Measurements from ENCODE around the gene RRN3. TPM values are rescaled to one million over a fixed set of nuclear protein-coding genes. Genes with fewer than 3 reads are reported as not detected.
"Not testable (repeated sequence)": the region's sequence is repeated elsewhere in the genome, so short reads cannot be mapped to it uniquely, and the experiment has no call there.

RRN3 gene
- total RNA-seq, 1 experiment from 2014 or later: 39.3 TPM

DNA sequence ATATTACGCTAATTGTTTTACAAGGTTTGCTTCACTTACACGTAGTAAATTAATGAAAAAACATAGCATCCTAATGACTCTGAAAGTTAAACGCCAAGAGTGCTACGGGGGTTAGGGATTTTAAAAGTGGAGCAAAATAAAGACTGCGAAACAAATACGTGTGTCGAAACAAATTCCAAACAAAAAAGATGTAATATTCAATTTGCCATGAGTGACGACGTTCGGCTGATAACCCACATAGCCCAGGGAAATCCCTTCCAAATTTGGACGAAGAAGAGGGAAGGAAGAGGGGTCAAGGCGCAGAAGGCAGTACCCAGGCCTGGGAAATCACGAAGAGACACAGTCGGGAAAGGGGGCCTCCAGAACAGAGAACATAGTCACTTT is 509 bp downstream of the RRN3 start:
- H3K4me1 ChIP-seq (ENCODE audit: insufficient read depth, low read length, poor library complexity, severe bottlenecking); CTCF ChIA-PET; H3K36me3 ChIP-seq (ENCODE audit: insufficient read depth, low read length, poor library complexity, severe bottlenecking); intact Hi-C loops (cut with micrococcal nuclease; ENCODE audit: unreplicated experiment); H3K27me3 ChIP-seq (replicated peaks; ENCODE audit: insufficient read depth, low read depth, low read length, poor library complexity); DNase-seq (ENCODE audit: low spot score); H3K9me3 ChIP-seq (ENCODE audit: low read depth, low read length, poor library complexity, severe bottlenecking): not testable (repeated sequence)
- peak overlapping the region; percentile 68 for H3K4me3 ChIP-seq (ENCODE audit: low read depth, low read length, poor library complexity, severe bottlenecking)
- BruUV-seq (replicated peaks): TSS peak; percentile 61
- peak overlapping the region; percentile 70 for H3K27ac ChIP-seq (ENCODE audit: low read depth, low read length, poor library complexity, severe bottlenecking)
- POLR2A ChIA-PET (ENCODE audit: low non-redundant PET): interaction anchor here (0.9 kb wide), 1 partner anchor 37 kb away, joined by 4 read pairs; no protein-coding TSS in a partner anchor

DNA sequence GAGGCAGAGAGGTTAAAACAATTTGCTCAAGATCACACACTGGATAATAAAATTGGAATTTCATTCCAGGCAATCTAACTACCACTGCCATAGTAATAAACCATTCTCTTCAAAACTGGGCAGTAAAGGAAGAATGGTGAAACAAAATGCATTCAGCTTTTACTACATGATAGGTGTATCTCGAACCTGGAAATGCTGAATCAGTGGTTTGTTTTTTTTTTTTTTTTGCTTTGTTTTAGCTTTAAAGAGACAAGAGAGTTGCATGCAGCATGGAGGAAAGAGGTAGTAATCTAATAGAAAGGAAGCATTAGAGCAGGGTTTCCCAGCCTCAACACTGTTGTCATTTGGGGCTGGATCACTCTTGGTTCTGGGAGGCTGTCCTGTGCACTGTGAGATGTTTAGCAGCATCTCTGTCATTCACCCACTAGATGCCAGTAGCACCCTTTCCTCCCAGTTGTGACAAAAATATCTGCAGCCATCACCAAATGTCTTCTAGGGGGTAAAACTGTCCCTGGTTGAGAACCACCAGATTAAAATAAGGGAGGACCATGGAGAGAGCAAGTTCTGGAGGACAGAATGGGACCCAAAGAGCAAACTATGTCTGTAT is 3.3 kb downstream of the RRN3 start:
- H3K9me3 ChIP-seq (ENCODE audit: low read depth, low read length, poor library complexity, severe bottlenecking); H3K27me3 ChIP-seq (replicated peaks; ENCODE audit: insufficient read depth, low read depth, low read length, poor library complexity); DNase-seq (ENCODE audit: low spot score); H3K4me3 ChIP-seq (ENCODE audit: low read depth, low read length, poor library complexity, severe bottlenecking); H3K4me1 ChIP-seq (ENCODE audit: insufficient read depth, low read length, poor library complexity, severe bottlenecking); BruUV-seq (replicated peaks); CTCF ChIA-PET; H3K27ac ChIP-seq (ENCODE audit: low read depth, low read length, poor library complexity, severe bottlenecking); POLR2A ChIA-PET (ENCODE audit: low non-redundant PET); intact Hi-C loops (cut with micrococcal nuclease; ENCODE audit: unreplicated experiment): not testable (repeated sequence)
- peaks cover 11% of the 10 kb centered on the region for H3K36me3 ChIP-seq (ENCODE audit: insufficient read depth, low read length, poor library complexity, severe bottlenecking)

DNA sequence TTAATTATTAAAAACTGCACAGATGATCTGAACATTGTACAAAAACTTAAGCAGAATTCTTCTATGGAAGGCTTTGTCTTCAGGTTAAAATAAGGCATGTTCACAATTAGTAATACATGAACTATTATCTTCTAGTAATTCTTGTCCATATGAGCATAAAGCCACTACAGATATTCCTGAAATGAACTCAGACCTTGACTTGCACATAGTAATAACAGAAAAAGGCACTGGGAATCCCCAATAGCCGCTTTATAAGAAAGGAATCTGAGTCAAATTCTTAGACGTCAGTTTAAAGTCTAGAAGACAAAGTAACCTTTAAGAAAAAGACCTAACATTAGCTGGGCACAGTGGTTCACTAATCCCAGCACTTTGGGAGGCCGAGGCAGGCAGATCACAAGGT is 11.3 kb downstream of the RRN3 start:
- DNase-seq (ENCODE audit: low spot score); CTCF ChIA-PET; intact Hi-C loops (cut with micrococcal nuclease; ENCODE audit: unreplicated experiment); BruUV-seq (replicated peaks); H3K27ac ChIP-seq (ENCODE audit: low read depth, low read length, poor library complexity, severe bottlenecking); H3K27me3 ChIP-seq (replicated peaks; ENCODE audit: insufficient read depth, low read depth, low read length, poor library complexity); H3K9me3 ChIP-seq (ENCODE audit: low read depth, low read length, poor library complexity, severe bottlenecking); H3K4me1 ChIP-seq (ENCODE audit: insufficient read depth, low read length, poor library complexity, severe bottlenecking); H3K4me3 ChIP-seq (ENCODE audit: low read depth, low read length, poor library complexity, severe bottlenecking); POLR2A ChIA-PET (ENCODE audit: low non-redundant PET): not testable (repeated sequence)
- peaks cover 32% of the 10 kb centered on the region for H3K36me3 ChIP-seq (ENCODE audit: insufficient read depth, low read length, poor library complexity, severe bottlenecking)

DNA sequence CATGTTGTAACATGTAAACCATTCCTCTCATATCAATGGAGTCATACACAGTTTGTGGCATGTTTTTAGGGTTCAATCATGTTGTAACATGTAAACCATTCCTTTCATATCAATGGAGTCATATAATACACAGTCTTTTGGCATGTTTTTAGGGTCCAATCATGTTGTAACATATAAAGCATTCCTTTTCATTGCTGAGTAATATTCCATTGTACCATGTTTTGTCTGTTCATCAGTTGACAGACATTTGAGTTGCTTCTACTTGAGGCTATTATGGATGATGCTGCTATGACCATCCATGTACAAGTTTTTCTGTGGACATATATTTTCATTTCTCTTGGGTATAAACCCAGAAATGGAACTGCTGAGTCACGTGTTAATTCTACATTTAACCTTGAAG is 13.2 kb downstream of the RRN3 start:
- peaks cover 32% of the 10 kb centered on the region for H3K36me3 ChIP-seq (ENCODE audit: insufficient read depth, low read length, poor library complexity, severe bottlenecking)
- H3K4me1 ChIP-seq (ENCODE audit: insufficient read depth, low read length, poor library complexity, severe bottlenecking); DNase-seq (ENCODE audit: low spot score); BruUV-seq (replicated peaks); intact Hi-C loops (cut with micrococcal nuclease; ENCODE audit: unreplicated experiment); H3K9me3 ChIP-seq (ENCODE audit: low read depth, low read length, poor library complexity, severe bottlenecking); H3K4me3 ChIP-seq (ENCODE audit: low read depth, low read length, poor library complexity, severe bottlenecking); CTCF ChIA-PET; H3K27me3 ChIP-seq (replicated peaks; ENCODE audit: insufficient read depth, low read depth, low read length, poor library complexity); POLR2A ChIA-PET (ENCODE audit: low non-redundant PET); H3K27ac ChIP-seq (ENCODE audit: low read depth, low read length, poor library complexity, severe bottlenecking): not testable (repeated sequence)

DNA sequence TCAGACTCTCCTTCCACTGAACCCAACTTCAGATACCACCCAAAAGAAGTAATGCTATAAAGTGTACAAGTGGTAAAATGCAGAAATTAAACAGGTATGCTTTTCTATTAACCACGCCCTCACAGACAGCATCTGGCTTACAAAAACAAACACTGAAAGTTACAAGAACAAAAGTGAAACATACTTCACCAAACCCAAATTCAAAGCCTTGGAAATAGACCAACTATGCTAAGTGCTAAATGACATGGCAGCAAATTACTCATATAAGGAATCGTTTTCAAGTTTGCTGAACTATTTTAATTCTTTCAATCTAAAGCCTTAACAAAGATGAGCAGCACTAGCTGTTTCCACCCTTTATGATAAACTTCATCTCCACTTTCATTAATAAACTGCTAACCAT is 17.9 kb downstream of the RRN3 start:
- POLR2A ChIA-PET (ENCODE audit: low non-redundant PET); H3K9me3 ChIP-seq (ENCODE audit: low read depth, low read length, poor library complexity, severe bottlenecking); BruUV-seq (replicated peaks); intact Hi-C loops (cut with micrococcal nuclease; ENCODE audit: unreplicated experiment); DNase-seq (ENCODE audit: low spot score); CTCF ChIA-PET; H3K4me3 ChIP-seq (ENCODE audit: low read depth, low read length, poor library complexity, severe bottlenecking); H3K27ac ChIP-seq (ENCODE audit: low read depth, low read length, poor library complexity, severe bottlenecking); H3K4me1 ChIP-seq (ENCODE audit: insufficient read depth, low read length, poor library complexity, severe bottlenecking); H3K27me3 ChIP-seq (replicated peaks; ENCODE audit: insufficient read depth, low read depth, low read length, poor library complexity): not testable (repeated sequence)
- peaks cover 36% of the 10 kb centered on the region for H3K36me3 ChIP-seq (ENCODE audit: insufficient read depth, low read length, poor library complexity, severe bottlenecking)

DNA sequence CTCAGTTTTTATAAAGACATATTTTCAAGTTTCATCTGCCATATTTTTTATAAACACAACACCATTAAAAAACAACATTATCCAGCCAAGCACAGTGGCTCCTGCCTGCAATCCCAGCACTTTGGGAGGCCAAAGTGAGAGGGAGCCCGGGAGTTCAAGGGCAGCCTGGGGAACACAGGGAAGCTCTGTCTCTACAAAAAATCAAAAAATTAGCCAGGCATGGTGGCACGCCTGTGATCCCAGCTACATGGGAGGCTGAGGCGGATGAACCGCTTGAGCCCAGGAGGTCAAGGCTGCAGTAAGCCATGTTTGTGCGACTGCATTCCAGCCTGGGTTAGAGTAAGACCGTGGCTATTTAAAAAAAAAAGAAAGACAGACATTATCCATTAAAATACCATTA is 21.0 kb downstream of the RRN3 start:
- POLR2A ChIA-PET (ENCODE audit: low non-redundant PET): no interaction called here
- DNase-seq (ENCODE audit: low spot score): no peak
- Histone ChIP-seq H3K36me3 (ENCODE audit: insufficient read depth, low read length, poor library complexity, severe bottlenecking) (peaks cover 43% of the 10 kb centered on the region), H3K4me1 (ENCODE audit: insufficient read depth, low read length, poor library complexity, severe bottlenecking) (no peaks in the 10 kb centered on the region), H3K27me3 (replicated peaks; ENCODE audit: insufficient read depth, low read depth, low read length, poor library complexity) (no peaks in the 10 kb centered on the region), H3K4me3 (ENCODE audit: low read depth, low read length, poor library complexity, severe bottlenecking) (no peak overlapping the region), H3K9me3 (ENCODE audit: low read depth, low read length, poor library complexity, severe bottlenecking) (no peaks in the 10 kb centered on the region), H3K27ac (ENCODE audit: low read depth, low read length, poor library complexity, severe bottlenecking) (no peak overlapping the region)
- TF ChIP-seq EZH2 (IDR thresholded peaks at IDR 0.05; ENCODE audit: borderline replicate concordance, low read depth, low read length, poor library complexity, severe bottlenecking): no peak
- TF ChIP-seq, protein P1, sequence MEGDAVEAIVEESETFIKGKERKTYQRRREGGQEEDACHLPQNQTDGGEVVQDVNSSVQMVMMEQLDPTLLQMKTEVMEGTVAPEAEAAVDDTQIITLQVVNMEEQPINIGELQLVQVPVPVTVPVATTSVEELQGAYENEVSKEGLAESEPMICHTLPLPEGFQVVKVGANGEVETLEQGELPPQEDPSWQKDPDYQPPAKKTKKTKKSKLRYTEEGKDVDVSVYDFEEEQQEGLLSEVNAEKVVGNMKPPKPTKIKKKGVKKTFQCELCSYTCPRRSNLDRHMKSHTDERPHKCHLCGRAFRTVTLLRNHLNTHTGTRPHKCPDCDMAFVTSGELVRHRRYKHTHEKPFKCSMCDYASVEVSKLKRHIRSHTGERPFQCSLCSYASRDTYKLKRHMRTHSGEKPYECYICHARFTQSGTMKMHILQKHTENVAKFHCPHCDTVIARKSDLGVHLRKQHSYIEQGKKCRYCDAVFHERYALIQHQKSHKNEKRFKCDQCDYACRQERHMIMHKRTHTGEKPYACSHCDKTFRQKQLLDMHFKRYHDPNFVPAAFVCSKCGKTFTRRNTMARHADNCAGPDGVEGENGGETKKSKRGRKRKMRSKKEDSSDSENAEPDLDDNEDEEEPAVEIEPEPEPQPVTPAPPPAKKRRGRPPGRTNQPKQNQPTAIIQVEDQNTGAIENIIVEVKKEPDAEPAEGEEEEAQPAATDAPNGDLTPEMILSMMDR (conservative IDR thresholded peaks at IDR 0.05; ENCODE audit: low read depth, low read length): no peak
- intact Hi-C loops (cut with micrococcal nuclease; ENCODE audit: unreplicated experiment): no loop called here
- CTCF ChIA-PET: no interaction called here
- no TSS peak for BruUV-seq (replicated peaks)

Data from A673 (cell line).